Activated T-cell treated with anti-CD3 and anti-CD28 coated beads, Interleukin-2, amount 50 U/mL, for 72 hours (primary cell): ENCODE data around the gene WDR7. TPM values are rescaled to one million over a fixed set of nuclear protein-coding genes. Genes with fewer than 3 reads are reported as not detected.

ENCODE experiments used
- total RNA-seq, 2 donors: library from RNA; stranded (reverse); gene quantifications; one replicate each; pipeline ENCODE4 v1.2.3, GENCODE V29; 2022

The WDR7 gene
- total RNA-seq, 2 donors from 2014 or later = 25.6 to 25.9 TPM

Other genes with a start within 250 kb of the WDR7 start
- 10 to 100 TPM; 66.2 to 69.7 TPM for gene TXNL1, start 12.8 kb upstream of the WDR7 start, total RNA-seq